NCI-H460 (cell line): Measurements from ENCODE around the gene ACOXL. TPM values are rescaled to one million over a fixed set of nuclear protein-coding genes. Genes with fewer than 3 reads are reported as not detected.
"Not testable (repeated sequence)": the region's sequence is repeated elsewhere in the genome, so short reads cannot be mapped to it uniquely, and the experiment has no call there.

Experiments used
- DNase-seq: peaks from one replicate; pipeline ENCODE4 v3.0.0-alpha.2; 2016; ENCODE audit warnings: low read depth; ENCODE audit errors: extremely low read depth
- total RNA-seq: library from RNA; depleted of rRNA; stranded (reverse); fragments of >200 nt; shearing (Covaris generic); gene quantifications from 2 replicates; pipeline ENCODE4 v1.2.3, GENCODE V29; 2014

The ACOXL gene
- total RNA-seq, 1 experiment from 2014 or later = not detected

GRCh38 chr2:111029181-111029927 is 297.0 kb downstream of the ACOXL start:
- peak; percentile 3 for DNase-seq

DNA sequence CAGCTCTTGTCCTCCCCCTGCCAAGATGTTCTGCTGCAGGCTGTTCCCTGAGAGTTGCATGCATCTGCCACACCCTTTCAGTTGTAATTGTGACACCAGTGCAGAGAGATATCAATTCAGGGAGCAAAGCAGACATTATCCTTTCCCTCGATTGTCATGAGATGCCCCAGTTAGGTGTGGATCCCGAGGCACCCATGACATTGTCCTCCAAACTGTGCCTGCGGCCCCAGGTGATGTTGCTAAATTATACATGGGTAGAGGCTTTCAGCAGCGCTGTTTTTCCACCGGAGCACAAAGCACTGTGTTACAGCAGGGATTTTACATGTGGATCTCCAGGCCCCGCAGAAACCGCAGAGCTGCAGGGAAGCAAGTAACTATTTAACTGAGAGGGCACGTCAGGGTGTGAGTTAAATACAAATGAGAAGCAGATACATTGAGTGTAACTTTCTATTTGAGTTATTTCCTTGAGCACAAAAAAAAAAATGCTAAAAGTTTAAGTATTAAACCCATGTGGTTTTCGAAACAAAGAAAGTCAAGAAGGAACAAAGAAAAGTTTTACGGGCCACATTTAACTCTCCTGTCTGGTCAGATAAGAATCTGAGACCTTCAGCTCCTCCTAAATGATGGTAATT is 298.0 kb downstream of the ACOXL start:
- DNase-seq = no peak

GRCh38 chr2:111030945-111031344 is 298.6 kb downstream of the ACOXL start:
- DNase-seq = no peak

DNA sequence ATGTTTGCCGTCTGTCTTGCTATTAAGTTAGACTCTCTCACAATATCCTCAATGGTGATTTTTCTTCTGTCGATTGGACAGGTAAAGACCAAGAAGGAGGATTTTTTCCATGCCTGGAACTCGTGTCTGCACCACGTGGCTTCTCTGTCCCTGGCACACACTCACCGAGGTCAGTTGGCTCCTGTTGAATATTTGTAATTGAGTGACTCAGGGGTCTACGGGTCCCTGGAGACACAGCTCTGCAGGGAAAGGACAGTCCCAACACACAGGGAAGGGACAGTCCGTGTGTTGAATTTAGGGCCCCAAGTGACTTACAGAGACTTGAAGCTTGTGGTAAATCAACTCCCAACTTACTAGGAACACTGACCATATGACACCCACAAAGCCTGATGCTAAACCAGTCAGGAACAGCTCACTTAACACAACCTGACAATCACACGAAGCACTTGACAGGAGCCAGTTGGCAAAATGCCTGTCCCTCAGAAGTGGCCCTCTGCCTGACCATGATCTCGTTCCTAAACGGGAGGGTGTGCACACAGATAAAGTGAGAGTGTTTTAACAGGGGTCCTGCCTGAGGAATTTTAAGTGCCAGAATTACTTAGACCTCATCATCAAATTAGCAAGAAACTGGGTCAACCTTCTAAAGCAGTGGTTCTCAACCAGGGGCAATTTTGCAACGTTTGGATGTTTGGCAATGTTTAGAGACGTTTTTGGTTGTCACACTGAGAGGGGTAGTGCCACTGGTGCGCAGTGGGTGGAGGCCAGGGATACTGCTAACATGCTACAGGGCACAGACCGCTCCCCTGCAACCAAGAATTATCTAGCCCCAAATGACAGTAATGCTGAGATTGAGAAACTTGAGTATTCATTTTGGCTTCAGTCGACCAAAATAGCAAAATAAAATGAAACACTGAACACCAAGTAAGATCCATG is 299.4 kb downstream of the ACOXL start:
- no peak for DNase-seq

DNA sequence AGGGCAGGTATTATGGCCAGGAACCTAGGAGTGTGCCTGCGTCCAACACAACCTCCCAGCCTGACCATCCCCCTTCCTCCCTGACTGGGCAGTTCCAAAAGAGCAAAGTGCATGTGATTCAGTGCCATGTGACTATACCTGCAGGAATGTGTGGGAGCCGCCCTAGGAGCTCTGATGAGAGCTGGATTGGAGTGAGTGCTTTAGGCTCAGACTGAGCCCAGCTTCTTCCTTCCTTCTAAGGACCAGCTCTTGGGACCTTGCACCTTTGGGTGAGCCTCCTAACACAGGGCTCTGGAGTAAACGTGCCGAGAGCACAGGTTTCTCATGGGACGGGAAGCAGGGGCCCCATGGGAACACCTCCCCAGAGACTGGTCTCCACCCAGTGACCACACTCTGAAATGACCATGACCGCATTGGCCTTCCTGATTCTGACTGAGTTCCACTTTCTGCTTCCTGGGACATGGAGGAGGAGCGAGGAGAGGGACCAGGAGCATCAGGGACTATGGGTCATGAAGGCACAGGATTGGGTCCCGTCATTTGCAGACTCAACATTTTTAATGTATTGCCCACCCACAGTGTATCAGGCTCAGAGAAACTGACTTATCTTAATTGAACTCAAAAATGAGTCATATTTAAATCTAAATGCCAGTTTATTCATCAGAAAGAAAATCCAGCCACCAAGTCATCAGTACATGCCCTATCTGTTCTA is 300.5 kb downstream of the ACOXL start:
- DNase-seq = peak; percentile 43

- no peak for DNase-seq
These were observed 301.8 kb downstream of the ACOXL start for GRCh38 chr2:111034146-111034545.

DNA sequence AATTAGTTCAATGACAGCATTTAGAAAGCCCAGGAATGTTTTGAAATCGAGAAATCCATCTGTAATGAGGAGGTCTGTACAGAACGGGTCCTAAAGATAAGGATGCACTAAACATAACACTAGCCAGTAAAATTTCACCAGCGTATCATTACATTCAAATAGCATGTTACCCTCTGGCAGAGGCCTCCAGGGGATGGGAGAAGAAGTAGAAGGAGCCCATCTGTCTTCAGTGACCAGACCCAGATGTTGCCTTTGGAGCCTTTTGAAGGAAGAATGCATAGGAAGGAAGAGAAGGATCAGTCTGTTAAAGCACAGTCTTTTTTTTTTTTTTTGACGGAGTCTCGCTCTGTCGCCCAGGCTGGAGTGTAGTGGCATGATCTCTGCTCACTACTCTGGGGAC is 302.2 kb downstream of the ACOXL start:
- no peak for DNase-seq

DNA sequence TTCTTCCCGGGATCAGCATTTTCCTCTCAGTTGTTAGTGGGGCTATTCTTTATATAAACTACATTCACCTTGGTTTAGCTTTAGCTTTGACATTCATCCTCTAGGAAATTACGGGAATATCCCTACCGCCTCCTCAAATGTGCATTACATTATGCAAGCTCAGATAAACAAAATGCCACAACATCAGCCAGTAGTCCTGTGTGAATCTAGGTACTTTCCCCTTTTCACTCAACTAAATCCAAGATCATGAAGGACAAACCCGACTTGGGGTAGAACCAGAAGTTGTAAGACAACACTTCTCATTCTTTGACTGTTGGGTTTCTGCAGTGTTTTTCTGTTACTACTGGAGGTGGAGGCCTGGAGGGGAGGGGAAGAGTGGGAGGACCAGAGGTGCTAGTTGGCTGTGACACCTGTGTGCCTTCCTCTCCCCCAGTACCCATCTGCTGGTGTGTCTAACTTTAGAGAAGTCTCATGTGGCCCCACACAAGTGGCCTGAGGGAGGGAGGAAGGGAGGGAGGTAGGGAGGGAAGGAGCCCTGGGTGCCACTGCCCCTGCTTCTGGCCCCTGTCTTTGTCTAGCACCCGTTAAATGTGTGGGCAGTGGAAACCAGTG is 303.6 kb downstream of the ACOXL start:
- no peak for DNase-seq

- DNase-seq = no peak
These were observed 304.8 kb downstream of the ACOXL start for GRCh38 chr2:111037128-111037527.

GRCh38 chr2:111039628-111040383 is 307.4 kb downstream of the ACOXL start:
- DNase-seq = no peak

- no peak for DNase-seq
These were observed 309.2 kb downstream of the ACOXL start for GRCh38 chr2:111041398-111042202.

GRCh38 chr2:111042261-111042660 is 309.9 kb downstream of the ACOXL start:
- no peak for DNase-seq

DNA sequence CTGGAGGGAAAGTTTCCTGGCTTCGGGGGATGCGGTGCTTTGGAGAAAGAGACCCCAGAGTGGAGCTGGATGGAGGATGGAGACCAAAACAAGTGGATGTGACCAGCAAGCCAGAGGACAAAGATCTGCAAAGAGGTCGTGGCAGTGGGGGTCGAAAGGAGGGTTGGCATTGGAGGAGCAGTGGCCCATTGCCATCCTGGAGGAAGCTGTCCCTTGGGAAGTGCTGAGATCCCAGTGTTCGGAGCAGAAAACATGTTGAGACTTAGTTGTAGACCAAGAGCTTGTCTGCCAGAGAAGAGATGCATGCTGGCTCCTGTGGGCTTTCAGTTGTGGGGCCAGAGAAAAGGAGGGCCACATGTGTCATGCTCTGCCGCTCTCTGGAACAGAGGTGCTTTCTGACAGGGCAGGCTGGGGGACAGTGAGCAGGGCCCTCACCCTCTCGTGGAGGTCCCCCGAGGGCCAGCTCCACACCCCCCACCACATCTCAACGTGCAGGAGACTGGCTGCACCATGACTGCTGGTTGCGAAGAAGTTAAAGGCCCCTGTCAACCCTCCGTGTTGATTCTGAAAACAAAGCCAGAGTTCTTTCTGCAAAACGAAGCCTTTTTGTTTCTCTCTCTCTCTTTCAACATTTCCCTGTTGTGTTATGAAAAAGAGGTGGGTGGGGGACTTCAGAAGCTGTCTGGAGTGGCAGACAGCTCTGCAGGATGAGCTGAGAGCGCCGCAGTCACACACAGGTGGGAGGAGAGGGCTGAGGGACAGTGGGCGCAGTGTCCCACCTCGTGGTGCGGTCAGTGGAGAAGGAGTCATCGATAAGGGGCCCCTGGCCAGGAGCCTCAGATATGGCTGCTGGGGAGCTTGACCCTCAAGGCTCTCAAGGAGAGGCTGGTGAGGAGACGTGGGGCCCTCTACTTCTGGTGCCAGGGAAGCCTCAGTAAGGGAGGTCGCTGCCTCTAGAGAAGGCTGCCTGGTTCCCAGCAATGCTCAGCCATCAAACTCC is 310.7 kb downstream of the ACOXL start:
- no peak for DNase-seq

GRCh38 chr2:111044066-111044465 is 311.7 kb downstream of the ACOXL start:
- DNase-seq = no peak

- DNase-seq = not testable (repeated sequence)
These were observed 312.9 kb downstream of the ACOXL start for GRCh38 chr2:111045236-111045635.

- DNase-seq = no peak
These were observed 313.5 kb downstream of the ACOXL start for GRCh38 chr2:111045771-111046444.

DNA sequence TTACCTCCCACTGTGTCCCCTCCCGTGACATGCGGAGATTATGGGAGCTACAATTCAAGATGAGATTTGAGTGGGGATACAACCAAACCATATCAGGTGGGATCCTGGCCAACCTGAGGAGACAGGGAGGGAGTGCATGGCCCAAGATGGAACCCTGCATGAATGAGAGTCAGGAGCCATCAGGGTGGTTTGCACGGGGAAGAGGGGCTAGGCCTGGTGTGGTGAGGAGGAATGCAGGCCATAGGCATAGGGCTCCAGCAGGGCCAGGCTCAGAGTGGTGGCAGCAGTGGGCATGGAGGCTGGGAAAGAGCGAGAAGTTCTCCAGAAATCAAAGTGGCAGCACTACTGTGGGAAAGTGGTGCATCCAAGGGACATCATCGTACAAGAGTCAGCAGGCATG is 314.3 kb downstream of the ACOXL start:
- DNase-seq = no peak
